Erythroblast (primary cell): ENCODE results near the gene ASIC4.

Source experiments
- GATA1 ChIP-seq: IDR thresholded peaks from 2 replicates; pipeline ENCODE4 v1.6.1; 2011; ENCODE audit warnings: low read depth, mild to moderate bottlenecking, control low read depth, low read length, moderate library complexity
- POLR2A ChIP-seq: IDR thresholded peaks from 2 replicates; pipeline ENCODE4 v1.6.1; 2011; ENCODE audit warnings: mild to moderate bottlenecking, low read length

DNA sequence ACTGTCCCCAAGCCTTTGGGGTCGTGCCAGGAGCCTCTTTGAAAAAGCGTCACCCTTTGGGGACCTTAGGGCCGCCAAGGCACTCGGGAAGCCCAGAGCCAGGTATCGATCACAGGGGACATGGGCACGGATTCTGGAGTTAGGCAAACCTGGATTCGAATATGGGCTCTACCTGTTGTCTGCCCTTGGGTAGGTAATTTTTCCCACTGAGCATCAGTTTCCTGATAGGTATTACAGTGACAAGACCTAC, 38.8 kb downstream of the ASIC4 start:
- TF ChIP-seq POLR2A (no peak), GATA1 (no peak)
